Measurements from ENCODE around the gene OSBPL3.

Gene OSBPL3

DNA sequence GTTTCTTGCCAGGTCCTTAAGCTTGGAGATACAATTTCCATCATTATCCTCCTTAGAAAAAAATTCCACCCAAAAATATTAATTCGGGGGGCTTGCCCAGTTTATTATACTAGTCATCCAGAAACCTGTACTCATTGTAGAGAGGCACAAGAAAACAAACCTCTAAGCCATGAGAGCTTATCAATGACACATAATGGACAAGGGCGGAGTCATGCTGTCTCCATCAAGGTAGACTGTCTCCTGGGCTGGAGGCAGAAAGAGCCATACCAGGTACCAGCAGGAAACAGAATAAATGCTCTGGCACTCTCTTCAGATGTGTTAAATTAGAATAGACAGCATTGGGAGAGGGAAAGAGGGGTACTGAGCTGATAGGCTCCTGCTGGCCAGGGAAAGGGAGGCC is 153.0 kb downstream of the OSBPL3 start:
- no peak for DNase-seq
- Histone ChIP-seq H3K4me2 (ENCODE audit: low read depth, low read length) (no peak overlapping the region), H3K27me3 (replicated peaks; ENCODE audit: insufficient read depth, low read length) (no peaks in the 10 kb centered on the region), H2AFZ (ENCODE audit: low read length) (no peak overlapping the region), H3K4me3 (ENCODE audit: low read length) (no peak overlapping the region), H3K9ac (ENCODE audit: low read length) (no peak overlapping the region), H3K36me3 (replicated peaks; ENCODE audit: insufficient read depth, low read length) (no peaks in the 10 kb centered on the region), H3K9me2 (replicated peaks; ENCODE audit: insufficient read depth, low read length) (no peaks in the 10 kb centered on the region), H3K79me2 (ENCODE audit: low read length) (no peaks in the 10 kb centered on the region), H3K27ac (ENCODE audit: low read length) (no peak overlapping the region), H3F3A (ENCODE audit: insufficient read depth, low read length) (peaks cover 4% of the 10 kb centered on the region), H3K9me3 (replicated peaks; ENCODE audit: insufficient read depth, low read length) (no peaks in the 10 kb centered on the region), H3K4me1 (ENCODE audit: low read length) (peaks cover 23% of the 10 kb centered on the region), H4K20me1 (ENCODE audit: insufficient read depth, low read length) (no peaks in the 10 kb centered on the region)
- TF ChIP-seq EZH2 (optimal IDR thresholded peaks at IDR 0.05; ENCODE audit: low read depth, low read length): no peak
- TF ChIP-seq, protein P1, sequence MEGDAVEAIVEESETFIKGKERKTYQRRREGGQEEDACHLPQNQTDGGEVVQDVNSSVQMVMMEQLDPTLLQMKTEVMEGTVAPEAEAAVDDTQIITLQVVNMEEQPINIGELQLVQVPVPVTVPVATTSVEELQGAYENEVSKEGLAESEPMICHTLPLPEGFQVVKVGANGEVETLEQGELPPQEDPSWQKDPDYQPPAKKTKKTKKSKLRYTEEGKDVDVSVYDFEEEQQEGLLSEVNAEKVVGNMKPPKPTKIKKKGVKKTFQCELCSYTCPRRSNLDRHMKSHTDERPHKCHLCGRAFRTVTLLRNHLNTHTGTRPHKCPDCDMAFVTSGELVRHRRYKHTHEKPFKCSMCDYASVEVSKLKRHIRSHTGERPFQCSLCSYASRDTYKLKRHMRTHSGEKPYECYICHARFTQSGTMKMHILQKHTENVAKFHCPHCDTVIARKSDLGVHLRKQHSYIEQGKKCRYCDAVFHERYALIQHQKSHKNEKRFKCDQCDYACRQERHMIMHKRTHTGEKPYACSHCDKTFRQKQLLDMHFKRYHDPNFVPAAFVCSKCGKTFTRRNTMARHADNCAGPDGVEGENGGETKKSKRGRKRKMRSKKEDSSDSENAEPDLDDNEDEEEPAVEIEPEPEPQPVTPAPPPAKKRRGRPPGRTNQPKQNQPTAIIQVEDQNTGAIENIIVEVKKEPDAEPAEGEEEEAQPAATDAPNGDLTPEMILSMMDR (IDR thresholded peaks at IDR 0.05; ENCODE audit: low read length): no peak
- TF ChIP-seq EZH2phosphoT487 (IDR thresholded peaks at IDR 0.05; ENCODE audit: low read length): no peak

DNA sequence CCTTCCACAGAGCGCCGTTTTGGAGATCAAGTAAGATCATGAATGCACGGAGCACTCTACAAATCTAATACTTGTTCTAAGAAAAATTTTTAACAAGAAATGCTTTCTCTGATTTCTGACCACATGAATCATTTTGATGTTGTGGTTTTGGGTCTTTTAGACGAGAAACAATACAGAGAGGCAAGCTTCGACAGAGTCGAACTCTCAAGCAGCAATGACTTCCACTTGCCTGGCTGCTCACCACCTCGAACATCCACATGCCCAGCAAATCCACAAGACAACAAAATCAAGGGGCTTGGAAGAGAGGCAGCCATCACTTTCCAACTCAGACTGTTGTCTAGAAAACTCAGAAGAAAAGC is 153.3 kb downstream of the OSBPL3 start:
- Histone ChIP-seq H4K20me1 (ENCODE audit: insufficient read depth, low read length) (no peaks in the 10 kb centered on the region), H3K4me2 (ENCODE audit: low read depth, low read length) (no peak overlapping the region), H3F3A (ENCODE audit: insufficient read depth, low read length) (peaks cover 8% of the 10 kb centered on the region), H3K27me3 (replicated peaks; ENCODE audit: insufficient read depth, low read length) (no peaks in the 10 kb centered on the region), H3K27ac (ENCODE audit: low read length) (no peak overlapping the region), H3K9me3 (replicated peaks; ENCODE audit: insufficient read depth, low read length) (no peaks in the 10 kb centered on the region), H2AFZ (ENCODE audit: low read length) (no peak overlapping the region), H3K9ac (ENCODE audit: low read length) (no peak overlapping the region), H3K4me3 (ENCODE audit: low read length) (no peak overlapping the region), H3K36me3 (replicated peaks; ENCODE audit: insufficient read depth, low read length) (no peaks in the 10 kb centered on the region), H3K9me2 (replicated peaks; ENCODE audit: insufficient read depth, low read length) (no peaks in the 10 kb centered on the region), H3K4me1 (ENCODE audit: low read length) (peaks cover 26% of the 10 kb centered on the region), H3K79me2 (ENCODE audit: low read length) (no peaks in the 10 kb centered on the region)
- TF ChIP-seq EZH2phosphoT487 (IDR thresholded peaks at IDR 0.05; ENCODE audit: low read length) (no peak), EZH2 (optimal IDR thresholded peaks at IDR 0.05; ENCODE audit: low read depth, low read length) (no peak)
- TF ChIP-seq, protein P1 (IDR thresholded peaks at IDR 0.05; ENCODE audit: low read length): no peak
- DNase-seq: no peak

DNA sequence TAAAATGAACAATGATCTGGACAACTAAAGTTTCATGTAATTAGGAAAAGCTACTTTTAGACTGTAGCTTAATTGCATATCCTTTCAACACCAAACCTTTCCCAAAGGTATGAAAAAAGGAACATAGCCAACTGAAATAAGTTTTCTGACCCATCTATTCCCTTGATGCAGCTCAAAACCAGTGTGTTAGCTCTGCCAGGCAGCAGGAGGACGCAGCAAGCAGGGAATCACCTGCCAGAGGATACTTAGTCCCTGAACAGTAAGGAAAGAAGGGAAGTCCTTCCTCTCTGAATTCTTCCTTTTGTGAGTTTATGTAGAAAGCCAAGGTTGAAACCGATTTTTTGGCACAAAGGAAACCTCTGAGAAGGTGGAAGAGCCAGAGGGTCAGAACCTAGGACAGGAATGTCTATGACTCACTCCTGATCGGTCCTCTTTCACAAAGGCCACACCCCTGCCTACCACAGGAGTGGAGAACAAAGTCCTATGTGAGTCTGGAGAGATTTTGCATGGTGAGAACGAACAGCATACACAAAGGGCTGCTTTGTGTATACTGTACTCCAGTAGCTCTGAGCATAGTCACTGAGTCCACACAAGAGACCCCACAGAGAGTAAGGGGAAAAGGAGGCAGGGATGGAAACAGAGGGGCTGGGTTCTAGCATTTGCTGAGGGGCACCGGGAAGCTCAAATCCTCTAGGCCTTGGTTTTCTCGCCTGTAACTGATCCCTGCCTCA is 153.9 kb downstream of the OSBPL3 start:
- no peak overlapping the region for H3K27ac ChIP-seq (ENCODE audit: low read length)
- H3K4me2 ChIP-seq (ENCODE audit: low read depth, low read length): no peak overlapping the region
- H3K4me3 ChIP-seq (ENCODE audit: low read length): no peak overlapping the region
- H3K4me1 ChIP-seq (ENCODE audit: low read length): peaks cover 25% of the 10 kb centered on the region
- no peaks in the 10 kb centered on the region for H3K9me2 ChIP-seq (replicated peaks; ENCODE audit: insufficient read depth, low read length)
- H3F3A ChIP-seq (ENCODE audit: insufficient read depth, low read length): peaks cover 13% of the 10 kb centered on the region
- no peak for DNase-seq
- H4K20me1 ChIP-seq (ENCODE audit: insufficient read depth, low read length): no peaks in the 10 kb centered on the region
- H3K27me3 ChIP-seq (replicated peaks; ENCODE audit: insufficient read depth, low read length): no peaks in the 10 kb centered on the region
- TF ChIP-seq, protein P1 (IDR thresholded peaks at IDR 0.05; ENCODE audit: low read length): no peak
- TF ChIP-seq EZH2phosphoT487 (IDR thresholded peaks at IDR 0.05; ENCODE audit: low read length): no peak
- no peak for TF ChIP-seq EZH2 (optimal IDR thresholded peaks at IDR 0.05; ENCODE audit: low read depth, low read length)
- H3K36me3 ChIP-seq (replicated peaks; ENCODE audit: insufficient read depth, low read length): no peaks in the 10 kb centered on the region
- H3K9me3 ChIP-seq (replicated peaks; ENCODE audit: insufficient read depth, low read length): no peaks in the 10 kb centered on the region
- H3K9ac ChIP-seq (ENCODE audit: low read length): no peak overlapping the region
- H3K79me2 ChIP-seq (ENCODE audit: low read length): no peaks in the 10 kb centered on the region
- H2AFZ ChIP-seq (ENCODE audit: low read length): no peak overlapping the region

Measured in MM.1S (cell line).